BJ (cell line): ENCODE results near the gene RGS3. TPM values are rescaled to one million over a fixed set of nuclear protein-coding genes. Genes with fewer than 3 reads are reported as not detected.
A peak's percentile ranks its signal among the peaks of the same experiment; 100 is the strongest.

Experiments
- CTCF ChIA-PET: fragments of 350-600 bp; formaldehyde crosslinking; extraction: SDS; loops from one replicate; lab custom pipeline; 2021; ENCODE audit warnings: antibody characterized with exemption, inconsistent platforms; lab: Yijun Ruan, JAX
- POLR2A ChIA-PET: fragments of 300-600 bp; sonication (Branson Sonifier 250); formaldehyde crosslinking; extraction: SDS; loops from one replicate; lab custom pipeline; 2021; ENCODE audit warnings: antibody characterized with exemption; lab: Charles Lee
- DNase-seq: peaks from one replicate; pipeline ENCODE4 v3.0.0-alpha.2; 2011; ENCODE audit warnings: low read depth
- H3K27me3 ChIP-seq: 2 replicates; pipeline ENCODE4 v1.6.0; 2011; ENCODE audit warnings: low read length; ENCODE audit not compliant: control insufficient read depth, insufficient read depth
- H3K36me3 ChIP-seq: 2 replicates; pipeline ENCODE4 v1.5.1; 2011; ENCODE audit warnings: low read length; ENCODE audit not compliant: control insufficient read depth, insufficient read depth
- H3K4me3 ChIP-seq: 2 replicates; pipeline ENCODE4 v1.5.1; 2011; ENCODE audit warnings: low read depth, mild to moderate bottlenecking, control low read depth, low read length
- polyA plus RNA-seq: library from polyadenylated mRNA; depleted of rRNA; stranded (reverse); fragments of >200 nt; gene quantifications from 2 replicates; pipeline ENCODE4 v1.2.3, GENCODE V29; 2011
- TF ChIP-seq, protein P1 (sequence below): IDR thresholded peaks from 2 replicates; pipeline ENCODE4 v1.5.1; 2011; ENCODE audit warnings: low read depth, mild to moderate bottlenecking, control low read depth, inconsistent platforms, low read length, moderate library complexity; ENCODE audit not compliant: insufficient read depth

Gene RGS3
- polyA plus RNA-seq, 1 experiment: 66.4 TPM

DNA sequence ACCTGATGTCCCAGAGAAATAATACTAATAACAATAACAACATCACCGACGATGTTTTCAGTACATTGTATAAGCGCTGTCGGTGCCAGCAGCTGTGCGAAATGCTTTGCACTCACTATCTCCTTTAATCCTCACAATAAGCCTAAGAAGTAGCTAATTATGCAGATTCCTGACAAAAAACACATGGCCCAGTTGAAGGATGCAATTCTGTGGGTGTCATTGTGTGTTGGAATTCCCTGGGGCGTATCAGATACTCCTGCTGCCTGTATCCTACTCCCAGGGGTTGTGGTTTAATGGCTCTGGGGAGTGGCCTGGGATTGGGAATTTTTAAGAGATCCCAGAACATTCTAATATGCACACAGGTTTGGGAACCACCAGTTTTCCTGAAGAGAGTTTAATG is 154.0 kb downstream of the RGS3 start:
- DNase-seq: no peak
- Histone ChIP-seq H3K4me3 (no peak overlapping the region), H3K36me3 (no peaks in the 10 kb centered on the region), H3K27me3 (no peaks in the 10 kb centered on the region)
- CTCF ChIA-PET: interaction anchor here (0.9 to 2.4 kb wide), 4 partner anchors 9 to 171 kb away, joined by 3 to 9 read pairs (median 6); no protein-coding TSS in a partner anchor
- POLR2A ChIA-PET: no interaction called here
- TF ChIP-seq, protein P1, sequence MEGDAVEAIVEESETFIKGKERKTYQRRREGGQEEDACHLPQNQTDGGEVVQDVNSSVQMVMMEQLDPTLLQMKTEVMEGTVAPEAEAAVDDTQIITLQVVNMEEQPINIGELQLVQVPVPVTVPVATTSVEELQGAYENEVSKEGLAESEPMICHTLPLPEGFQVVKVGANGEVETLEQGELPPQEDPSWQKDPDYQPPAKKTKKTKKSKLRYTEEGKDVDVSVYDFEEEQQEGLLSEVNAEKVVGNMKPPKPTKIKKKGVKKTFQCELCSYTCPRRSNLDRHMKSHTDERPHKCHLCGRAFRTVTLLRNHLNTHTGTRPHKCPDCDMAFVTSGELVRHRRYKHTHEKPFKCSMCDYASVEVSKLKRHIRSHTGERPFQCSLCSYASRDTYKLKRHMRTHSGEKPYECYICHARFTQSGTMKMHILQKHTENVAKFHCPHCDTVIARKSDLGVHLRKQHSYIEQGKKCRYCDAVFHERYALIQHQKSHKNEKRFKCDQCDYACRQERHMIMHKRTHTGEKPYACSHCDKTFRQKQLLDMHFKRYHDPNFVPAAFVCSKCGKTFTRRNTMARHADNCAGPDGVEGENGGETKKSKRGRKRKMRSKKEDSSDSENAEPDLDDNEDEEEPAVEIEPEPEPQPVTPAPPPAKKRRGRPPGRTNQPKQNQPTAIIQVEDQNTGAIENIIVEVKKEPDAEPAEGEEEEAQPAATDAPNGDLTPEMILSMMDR: no peak

DNA sequence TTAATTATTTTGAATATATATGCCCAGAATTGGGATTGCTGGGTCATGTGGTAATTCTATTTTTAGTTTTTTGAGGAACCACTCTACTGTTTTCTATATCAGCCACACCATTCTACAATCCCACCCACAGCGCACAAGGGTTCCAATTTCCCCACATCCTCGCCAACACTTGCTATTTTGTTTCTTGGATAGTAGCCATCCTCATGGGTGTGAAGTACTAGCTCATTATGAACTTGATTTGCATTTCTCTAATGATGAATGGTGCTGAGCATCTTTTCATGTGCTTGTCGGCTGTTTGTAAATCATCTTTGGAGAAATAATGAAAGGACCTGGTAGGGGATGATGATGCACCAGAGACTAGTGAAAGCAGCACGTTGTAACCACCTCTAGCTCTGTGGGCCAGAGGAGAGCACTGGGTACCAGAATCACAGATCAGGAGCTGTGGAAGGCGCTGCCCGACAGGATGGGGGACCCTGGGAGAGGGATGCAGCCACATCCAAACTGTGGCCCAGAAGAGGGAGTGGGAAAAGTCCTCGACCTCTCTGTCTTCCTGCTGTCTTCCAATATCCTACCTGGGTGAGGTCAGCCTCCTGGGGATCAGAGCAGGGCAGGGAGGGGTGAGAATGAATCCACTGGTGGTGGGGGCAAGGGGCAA is 155.4 kb downstream of the RGS3 start:
- Histone ChIP-seq H3K4me3 (no peak overlapping the region), H3K27me3 (no peaks in the 10 kb centered on the region), H3K36me3 (no peaks in the 10 kb centered on the region)
- ChIA-PET CTCF (interaction anchor here (0.5 to 1.5 kb wide), 5 partner anchors 25 to 281 kb away, joined by 3 to 4 read pairs (median 3); no protein-coding TSS in a partner anchor), POLR2A (no interaction called here)
- TF ChIP-seq, protein P1: no peak
- DNase-seq: no peak

DNA sequence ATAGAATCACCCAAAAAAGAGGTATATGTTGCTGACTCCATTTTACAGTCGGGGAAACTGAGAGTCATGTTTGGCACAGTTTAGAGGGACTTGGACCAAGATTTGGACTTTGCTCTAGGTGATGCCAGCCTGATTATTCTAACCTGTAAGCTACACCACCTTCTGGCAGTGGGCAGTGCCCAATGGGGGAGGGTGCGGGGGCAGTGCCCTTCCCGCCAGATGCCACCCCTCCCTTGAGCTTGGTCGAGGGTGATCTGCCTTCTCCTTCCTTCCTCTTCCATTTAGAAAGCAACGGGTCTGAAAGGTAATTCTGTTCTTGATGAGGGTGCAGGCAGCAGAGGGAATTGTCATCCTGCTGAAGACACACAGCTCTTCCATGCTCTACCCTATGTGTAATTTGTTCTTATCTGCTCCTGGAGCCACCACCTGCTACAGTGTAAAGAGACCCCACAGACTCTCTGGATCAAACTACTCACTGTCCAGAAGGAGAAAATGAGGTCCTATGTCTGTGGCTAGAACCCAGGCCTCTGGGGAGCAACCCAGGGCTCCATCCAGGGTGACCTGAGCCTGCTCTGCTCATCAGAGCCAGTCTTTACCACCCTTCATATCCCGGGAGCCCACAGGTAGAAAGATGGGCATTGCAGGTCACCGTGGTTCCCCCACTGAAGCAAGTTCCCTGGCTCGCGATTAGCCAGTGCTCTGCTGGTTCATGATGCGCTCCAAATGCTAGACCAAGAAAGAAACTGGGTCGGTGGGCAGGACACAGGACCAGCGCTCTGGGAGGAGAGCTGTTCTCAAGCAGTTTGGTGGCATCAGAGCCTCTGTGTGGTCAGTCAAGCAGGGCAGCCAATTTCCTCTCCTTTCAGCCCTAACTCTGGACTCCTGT is 156.2 kb downstream of the RGS3 start:
- H3K4me3 ChIP-seq: no peak overlapping the region
- POLR2A ChIA-PET: no interaction called here

DNA sequence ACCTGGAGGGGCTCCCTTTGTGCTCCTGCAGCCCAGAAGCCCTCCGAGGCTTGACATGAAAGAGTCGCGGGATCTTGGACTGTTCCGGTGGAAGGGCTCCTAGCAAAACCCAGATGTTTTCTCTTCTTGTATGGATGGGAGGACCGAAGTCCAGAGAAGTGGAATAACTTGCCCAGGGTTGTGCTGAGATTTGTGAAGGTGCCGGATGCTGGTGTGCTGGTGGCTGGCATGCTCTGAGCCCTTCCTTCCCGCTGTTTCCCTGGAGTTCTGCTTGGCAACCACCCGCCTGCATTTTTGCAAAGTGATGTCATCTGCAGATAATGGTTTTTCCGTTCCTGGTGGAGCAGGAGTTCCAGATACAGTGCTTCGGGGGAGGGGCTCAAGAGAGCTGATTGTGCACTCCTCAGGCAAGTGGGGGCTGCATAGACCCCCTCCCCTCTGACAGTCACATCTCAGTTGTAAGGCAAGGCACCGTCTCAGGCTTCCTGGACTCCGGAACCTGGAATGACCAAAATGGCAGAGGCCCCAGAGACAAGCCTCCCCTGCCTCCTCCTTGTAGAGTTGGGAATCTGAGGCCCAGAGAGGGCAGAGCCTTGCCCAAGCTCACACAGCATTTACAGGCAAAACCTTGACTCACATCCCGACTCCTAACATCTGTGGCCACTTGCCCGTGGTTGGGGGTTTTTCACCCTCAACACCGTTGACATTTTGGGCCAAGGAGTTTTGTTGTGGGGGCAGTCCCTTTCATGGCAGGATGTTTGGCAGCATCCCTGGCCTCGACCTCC is 157.0 kb downstream of the RGS3 start:
- no peaks in the 10 kb centered on the region for H3K36me3 ChIP-seq
- no peaks in the 10 kb centered on the region for H3K27me3 ChIP-seq
- DNase-seq: peak; percentile 74
- TF ChIP-seq, protein P1: no peak
- H3K4me3 ChIP-seq: no peak overlapping the region
- ChIA-PET CTCF (interaction anchor here (0.7 to 1.9 kb wide), 5 partner anchors 16 to 219 kb away, joined by 3 to 6 read pairs (median 3); partner anchors contain the start of gene ALAD), POLR2A (interaction anchor here (0.6 to 1.2 kb wide), 2 partner anchors 21 to 667 kb away, joined by 3 read pairs; no protein-coding TSS in a partner anchor)

More for the DNA sequence above, 156.2 kb downstream of the RGS3 start:
- no peak for DNase-seq
- TF ChIP-seq, protein P1: no peak
- H3K36me3 ChIP-seq: no peaks in the 10 kb centered on the region
- no peaks in the 10 kb centered on the region for H3K27me3 ChIP-seq
- CTCF ChIA-PET: interaction anchor here (0.5 to 1.5 kb wide), 7 partner anchors 24 to 282 kb away, joined by 3 to 4 read pairs (median 3); no protein-coding TSS in a partner anchor
